ENCODE results near the gene MAN1C1. TPM values are rescaled to one million over a fixed set of nuclear protein-coding genes. Genes with fewer than 3 reads are reported as not detected.

Gene MAN1C1
- total and polyA plus RNA-seq, 2 donors (not counting 3 experiments of a cell fraction or from before 2014, with no cell fraction given), result 1.5 to 4.0 TPM

DNA sequence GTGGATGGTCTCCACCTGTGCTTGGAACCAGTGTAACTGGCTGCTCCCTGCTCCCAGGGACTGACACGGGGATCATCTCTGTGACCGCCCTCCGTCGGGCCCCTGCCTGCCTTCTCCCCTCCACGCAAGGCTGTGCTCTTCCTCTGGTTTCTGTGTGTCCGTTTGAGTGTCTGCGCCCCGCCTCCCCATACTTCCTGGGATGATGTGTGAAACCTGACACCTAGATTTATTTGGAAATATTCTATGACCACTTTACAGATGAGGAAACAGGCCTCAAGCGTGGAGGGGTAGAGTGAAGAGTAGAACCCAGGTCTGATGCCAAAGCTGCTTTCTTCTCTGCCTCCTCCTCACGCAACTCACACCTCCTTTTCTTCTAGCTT, 48.9 kb upstream of the MAN1C1 start:
- H3K9me3 ChIP-seq (replicated peaks; ENCODE audit: control insufficient read depth, insufficient read depth, low read length), result no peaks in the 10 kb centered on the region
- FAIRE-seq (no peak), DNase-seq (ENCODE audit: low read depth, low spot score) (no peak)
- intact Hi-C loops (cut with micrococcal nuclease) (no loop called here), dilution Hi-C loops (cut with MboI; ENCODE audit: extremely low pct_ligation_motif_present, low sequenced_read_pairs) (no loop called here)
- POLR2A ChIA-PET, result no interaction called here
- peaks cover 6% of the 10 kb centered on the region for H3K4me1 ChIP-seq (ENCODE audit: control insufficient read depth, extremely low read depth, insufficient read depth, low read length)
- H3K27ac ChIP-seq (ENCODE audit: insufficient read depth, low read depth, low read length), result no peak overlapping the region
- H3K4me2 ChIP-seq (ENCODE audit: insufficient read depth, low read length), result no peak overlapping the region
- no peaks in the 10 kb centered on the region for H3K27me3 ChIP-seq (ENCODE audit: control insufficient read depth in 2 of 2, insufficient read depth in 2 of 2, low read length in 2 of 2)
- H3K9ac ChIP-seq (replicated peaks; ENCODE audit: extremely low read depth, insufficient read depth, low read length), result no peak overlapping the region
- no peaks in the 10 kb centered on the region for H3K9me1 ChIP-seq (replicated peaks; ENCODE audit: control insufficient read depth, extremely low read depth, insufficient read depth, low read length)
- TF ChIP-seq MAX (IDR thresholded peaks at IDR 0.05; ENCODE audit: insufficient read depth, insufficient read length) (no peak), FOS (IDR thresholded peaks at IDR 0.05; ENCODE audit: borderline replicate concordance, insufficient read depth, low read length) (no peak), JUN (IDR thresholded peaks at IDR 0.05; ENCODE audit: borderline replicate concordance, insufficient read depth, insufficient read length, low read depth) (no peak)
- TF ChIP-seq, protein P1, sequence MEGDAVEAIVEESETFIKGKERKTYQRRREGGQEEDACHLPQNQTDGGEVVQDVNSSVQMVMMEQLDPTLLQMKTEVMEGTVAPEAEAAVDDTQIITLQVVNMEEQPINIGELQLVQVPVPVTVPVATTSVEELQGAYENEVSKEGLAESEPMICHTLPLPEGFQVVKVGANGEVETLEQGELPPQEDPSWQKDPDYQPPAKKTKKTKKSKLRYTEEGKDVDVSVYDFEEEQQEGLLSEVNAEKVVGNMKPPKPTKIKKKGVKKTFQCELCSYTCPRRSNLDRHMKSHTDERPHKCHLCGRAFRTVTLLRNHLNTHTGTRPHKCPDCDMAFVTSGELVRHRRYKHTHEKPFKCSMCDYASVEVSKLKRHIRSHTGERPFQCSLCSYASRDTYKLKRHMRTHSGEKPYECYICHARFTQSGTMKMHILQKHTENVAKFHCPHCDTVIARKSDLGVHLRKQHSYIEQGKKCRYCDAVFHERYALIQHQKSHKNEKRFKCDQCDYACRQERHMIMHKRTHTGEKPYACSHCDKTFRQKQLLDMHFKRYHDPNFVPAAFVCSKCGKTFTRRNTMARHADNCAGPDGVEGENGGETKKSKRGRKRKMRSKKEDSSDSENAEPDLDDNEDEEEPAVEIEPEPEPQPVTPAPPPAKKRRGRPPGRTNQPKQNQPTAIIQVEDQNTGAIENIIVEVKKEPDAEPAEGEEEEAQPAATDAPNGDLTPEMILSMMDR (IDR thresholded peaks at IDR 0.05; ENCODE audit: extremely low read depth in 1 of 2, insufficient read depth in 1 of 2, low read depth in 1 of 2, low read length in 2 of 2), result no peak
- H4K20me1 ChIP-seq (replicated peaks; ENCODE audit: control insufficient read depth, extremely low read depth, insufficient read depth, low read length), result no peaks in the 10 kb centered on the region
- BruUV-seq (replicated peaks), result no TSS peak
- H3K36me3 ChIP-seq (ENCODE audit: control insufficient read depth in 2 of 2, extremely low read depth in 1 of 2, insufficient read depth in 2 of 2, low read length in 2 of 2), result peaks cover 0 to 5% of the 10 kb centered on the region in 2 experiments
- H3K4me3 ChIP-seq (replicated peaks in 1 of 3; ENCODE audit: insufficient read depth in 1 of 3, low read depth in 1 of 3, low read length in 3 of 3), result no peak overlapping the region
- H2AFZ ChIP-seq (ENCODE audit: low read depth, low read length), result no peak overlapping the region
- H3K79me2 ChIP-seq (ENCODE audit: control insufficient read depth, insufficient read depth, low read length), result no peaks in the 10 kb centered on the region
- CTCF ChIA-PET, result interaction anchor here (0.9 to 1.7 kb wide), 4 partner anchors 11 to 64 kb away, joined by 3 to 8 read pairs (median 3); no protein-coding TSS in a partner anchor

Data from endothelial cell of umbilical vein (primary cell).